Activated gamma-delta T cell treated with Interleukin-2 at 50 U/mL for 16 hours (primary cell): ENCODE data around the gene TMEM45A.
"Not testable (repeated sequence)": the region's sequence is repeated elsewhere in the genome, so short reads cannot be mapped to it uniquely, and the experiment has no call there.

Experiments
- DNase-seq: peaks from one replicate; pipeline ENCODE4 v3.0.0-alpha.2; 2020

Gene TMEM45A

GRCh38 chr3:100536093-100536492 lies 43.7 kb downstream of the TMEM45A start:
- no peak for DNase-seq

GRCh38 chr3:100537646-100538338 lies 45.4 kb downstream of the TMEM45A start:
- DNase-seq: no peak

- no peak for DNase-seq
These were observed 45.9 kb downstream of the TMEM45A start for GRCh38 chr3:100538339-100538706.

GRCh38 chr3:100540791-100541334 lies 48.4 kb downstream of the TMEM45A start:
- DNase-seq: no peak

- DNase-seq: not testable (repeated sequence)
These were observed 49.0 kb downstream of the TMEM45A start for GRCh38 chr3:100541428-100541827.

- no peak for DNase-seq
These were observed 53.0 kb downstream of the TMEM45A start for GRCh38 chr3:100545371-100545770.

- no peak for DNase-seq
These were observed 53.8 kb downstream of the TMEM45A start for GRCh38 chr3:100546020-100546744.

GRCh38 chr3:100548053-100548452 lies 55.6 kb downstream of the TMEM45A start:
- DNase-seq: no peak

- DNase-seq: no peak
These were observed 61.4 kb downstream of the TMEM45A start for GRCh38 chr3:100553618-100554372.

GRCh38 chr3:100554373-100554676 lies 61.9 kb downstream of the TMEM45A start:
- DNase-seq: no peak

- no peak for DNase-seq
These were observed 64.4 kb downstream of the TMEM45A start for GRCh38 chr3:100556673-100557310.

- DNase-seq: no peak
These were observed 65.8 kb downstream of the TMEM45A start for GRCh38 chr3:100558233-100558632.

GRCh38 chr3:100560426-100560825 lies 68.0 kb downstream of the TMEM45A start:
- DNase-seq: no peak

- DNase-seq: no peak
These were observed 69.2 kb downstream of the TMEM45A start for GRCh38 chr3:100561459-100562158.

GRCh38 chr3:100562224-100562857 lies 69.9 kb downstream of the TMEM45A start:
- no peak for DNase-seq

- no peak for DNase-seq
These were observed 70.8 kb downstream of the TMEM45A start for GRCh38 chr3:100563228-100563627.

- DNase-seq: no peak
These were observed 71.3 kb downstream of the TMEM45A start for GRCh38 chr3:100563652-100564211.

GRCh38 chr3:100570811-100571210 lies 78.4 kb downstream of the TMEM45A start:
- no peak for DNase-seq

GRCh38 chr3:100574536-100574935 lies 82.1 kb downstream of the TMEM45A start:
- no peak for DNase-seq

- DNase-seq: no peak
These were observed 83.3 kb downstream of the TMEM45A start for GRCh38 chr3:100575704-100576103.

- DNase-seq: no peak
These were observed 85.1 kb downstream of the TMEM45A start for GRCh38 chr3:100577382-100578008.
